ENCODE results near the gene TACC2.

DNA sequence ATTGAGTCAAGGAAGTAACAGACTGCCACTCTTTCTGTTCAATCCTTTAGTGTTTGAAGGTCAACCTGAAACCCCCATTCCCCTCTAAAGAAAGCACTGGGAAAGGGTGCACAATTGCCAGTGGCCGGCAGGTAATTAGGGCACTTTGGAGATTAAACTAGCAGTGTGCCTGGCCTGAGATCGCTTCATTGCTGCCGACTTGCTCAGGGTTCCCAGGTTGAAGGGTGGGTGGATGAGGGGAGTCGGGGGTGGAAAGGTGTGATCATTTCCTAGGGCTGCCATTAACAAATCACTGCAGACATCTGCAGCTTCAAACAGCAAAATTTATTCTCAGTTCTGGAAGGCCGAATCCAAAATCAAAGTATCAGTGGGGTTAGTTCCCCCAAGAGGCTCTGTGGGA, 265.9 kb downstream of the TACC2 start:
- no peak for TF ChIP-seq EZH2phosphoT487 (conservative IDR thresholded peaks at IDR 0.05; ENCODE audit: low read length)
- TF ChIP-seq, protein P1, sequence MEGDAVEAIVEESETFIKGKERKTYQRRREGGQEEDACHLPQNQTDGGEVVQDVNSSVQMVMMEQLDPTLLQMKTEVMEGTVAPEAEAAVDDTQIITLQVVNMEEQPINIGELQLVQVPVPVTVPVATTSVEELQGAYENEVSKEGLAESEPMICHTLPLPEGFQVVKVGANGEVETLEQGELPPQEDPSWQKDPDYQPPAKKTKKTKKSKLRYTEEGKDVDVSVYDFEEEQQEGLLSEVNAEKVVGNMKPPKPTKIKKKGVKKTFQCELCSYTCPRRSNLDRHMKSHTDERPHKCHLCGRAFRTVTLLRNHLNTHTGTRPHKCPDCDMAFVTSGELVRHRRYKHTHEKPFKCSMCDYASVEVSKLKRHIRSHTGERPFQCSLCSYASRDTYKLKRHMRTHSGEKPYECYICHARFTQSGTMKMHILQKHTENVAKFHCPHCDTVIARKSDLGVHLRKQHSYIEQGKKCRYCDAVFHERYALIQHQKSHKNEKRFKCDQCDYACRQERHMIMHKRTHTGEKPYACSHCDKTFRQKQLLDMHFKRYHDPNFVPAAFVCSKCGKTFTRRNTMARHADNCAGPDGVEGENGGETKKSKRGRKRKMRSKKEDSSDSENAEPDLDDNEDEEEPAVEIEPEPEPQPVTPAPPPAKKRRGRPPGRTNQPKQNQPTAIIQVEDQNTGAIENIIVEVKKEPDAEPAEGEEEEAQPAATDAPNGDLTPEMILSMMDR (IDR thresholded peaks at IDR 0.05; ENCODE audit: insufficient read depth, low read length, poor library complexity, severe bottlenecking), result no peak
